ENCODE data around the gene ARL15. TPM values are rescaled to one million over a fixed set of nuclear protein-coding genes. Genes with fewer than 3 reads are reported as not detected.

Gene ARL15
- total RNA-seq, 1 experiment from 2014 or later = 6.9 TPM

- Histone ChIP-seq H3K27me3 (ENCODE audit: low read length) (no peaks in the 10 kb centered on the region), H3K9me2 (replicated peaks; ENCODE audit: low read length) (no peaks in the 10 kb centered on the region), H3K9me3 (ENCODE audit: low read length) (no peaks in the 10 kb centered on the region), H3K4me1 (ENCODE audit: insufficient read depth, low read length) (no peaks in the 10 kb centered on the region), H3K9ac (ENCODE audit: low read length) (no peak overlapping the region), H3K36me3 (ENCODE audit: low read depth, low read length) (no peaks in the 10 kb centered on the region), H4K20me1 (ENCODE audit: low read length) (no peaks in the 10 kb centered on the region), H2AFZ (ENCODE audit: low read length) (no peak overlapping the region), H3K27ac (ENCODE audit: low read length) (no peak overlapping the region), H3K4me2 (ENCODE audit: low read length) (no peak overlapping the region), H3K4me3 (ENCODE audit: low read length) (no peak overlapping the region), H3K79me2 (ENCODE audit: low read length) (no peaks in the 10 kb centered on the region), H3F3A (ENCODE audit: low read length, unreplicated experiment) (no peaks in the 10 kb centered on the region)
- POLR2A ChIA-PET (ENCODE audit: unreplicated experiment) = no interaction called here
- TF ChIP-seq, protein P1, sequence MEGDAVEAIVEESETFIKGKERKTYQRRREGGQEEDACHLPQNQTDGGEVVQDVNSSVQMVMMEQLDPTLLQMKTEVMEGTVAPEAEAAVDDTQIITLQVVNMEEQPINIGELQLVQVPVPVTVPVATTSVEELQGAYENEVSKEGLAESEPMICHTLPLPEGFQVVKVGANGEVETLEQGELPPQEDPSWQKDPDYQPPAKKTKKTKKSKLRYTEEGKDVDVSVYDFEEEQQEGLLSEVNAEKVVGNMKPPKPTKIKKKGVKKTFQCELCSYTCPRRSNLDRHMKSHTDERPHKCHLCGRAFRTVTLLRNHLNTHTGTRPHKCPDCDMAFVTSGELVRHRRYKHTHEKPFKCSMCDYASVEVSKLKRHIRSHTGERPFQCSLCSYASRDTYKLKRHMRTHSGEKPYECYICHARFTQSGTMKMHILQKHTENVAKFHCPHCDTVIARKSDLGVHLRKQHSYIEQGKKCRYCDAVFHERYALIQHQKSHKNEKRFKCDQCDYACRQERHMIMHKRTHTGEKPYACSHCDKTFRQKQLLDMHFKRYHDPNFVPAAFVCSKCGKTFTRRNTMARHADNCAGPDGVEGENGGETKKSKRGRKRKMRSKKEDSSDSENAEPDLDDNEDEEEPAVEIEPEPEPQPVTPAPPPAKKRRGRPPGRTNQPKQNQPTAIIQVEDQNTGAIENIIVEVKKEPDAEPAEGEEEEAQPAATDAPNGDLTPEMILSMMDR (conservative IDR thresholded peaks at IDR 0.05; ENCODE audit: low read depth, low read length) = no peak
- no peak for TF ChIP-seq EZH2 (IDR thresholded peaks at IDR 0.05; ENCODE audit: low read length, unreplicated experiment)
- no peak for TF ChIP-seq EZH2phosphoT487 (IDR thresholded peaks at IDR 0.05; ENCODE audit: borderline replicate concordance, low read length)
- no peak for DNase-seq
- CTCF ChIA-PET = no interaction called here
- intact Hi-C loops (cut with micrococcal nuclease) = no loop called here
- BruUV-seq (replicated peaks) = no TSS peak
- ATAC-seq = no peak
Observed at GRCh38 chr5:54109626-54110330, 200.6 kb downstream of the ARL15 start.

GRCh38 chr5:54108136-54108535, 202.2 kb downstream of the ARL15 start:
- POLR2A ChIA-PET (ENCODE audit: unreplicated experiment) = no interaction called here
- Histone ChIP-seq H3K9me2 (replicated peaks; ENCODE audit: low read length) (no peaks in the 10 kb centered on the region), H3K79me2 (ENCODE audit: low read length) (no peaks in the 10 kb centered on the region), H3K4me2 (ENCODE audit: low read length) (no peak overlapping the region), H3K27ac (ENCODE audit: low read length) (no peak overlapping the region), H3K4me1 (ENCODE audit: insufficient read depth, low read length) (no peaks in the 10 kb centered on the region), H3K27me3 (ENCODE audit: low read length) (no peaks in the 10 kb centered on the region), H4K20me1 (ENCODE audit: low read length) (no peaks in the 10 kb centered on the region), H3K4me3 (ENCODE audit: low read length) (no peak overlapping the region), H3K9ac (ENCODE audit: low read length) (no peak overlapping the region), H3F3A (ENCODE audit: low read length, unreplicated experiment) (no peaks in the 10 kb centered on the region), H3K36me3 (ENCODE audit: low read depth, low read length) (no peaks in the 10 kb centered on the region), H3K9me3 (ENCODE audit: low read length) (no peaks in the 10 kb centered on the region), H2AFZ (ENCODE audit: low read length) (no peak overlapping the region)
- DNase-seq (no peak), ATAC-seq (no peak)
- CTCF ChIA-PET = no interaction called here
- BruUV-seq (replicated peaks) = no TSS peak
- TF ChIP-seq EZH2 (IDR thresholded peaks at IDR 0.05; ENCODE audit: low read length, unreplicated experiment) = no peak
- no peak for TF ChIP-seq EZH2phosphoT487 (IDR thresholded peaks at IDR 0.05; ENCODE audit: borderline replicate concordance, low read length)
- TF ChIP-seq, protein P1 (conservative IDR thresholded peaks at IDR 0.05; ENCODE audit: low read depth, low read length) = no peak
- intact Hi-C loops (cut with micrococcal nuclease) = no loop called here

- Histone ChIP-seq H3K27ac (ENCODE audit: low read length) (no peak overlapping the region), H3K4me3 (ENCODE audit: low read length) (no peak overlapping the region), H3K79me2 (ENCODE audit: low read length) (no peaks in the 10 kb centered on the region), H3K9ac (ENCODE audit: low read length) (no peak overlapping the region), H3K9me3 (ENCODE audit: low read length) (no peaks in the 10 kb centered on the region), H3K4me1 (ENCODE audit: insufficient read depth, low read length) (peaks cover 4% of the 10 kb centered on the region; the same call in 1 of the 2 replicates), H3F3A (ENCODE audit: low read length, unreplicated experiment) (no peaks in the 10 kb centered on the region), H3K36me3 (ENCODE audit: low read depth, low read length) (no peaks in the 10 kb centered on the region), H3K27me3 (ENCODE audit: low read length) (no peaks in the 10 kb centered on the region), H3K9me2 (replicated peaks; ENCODE audit: low read length) (no peaks in the 10 kb centered on the region), H2AFZ (ENCODE audit: low read length) (no peak overlapping the region), H3K4me2 (ENCODE audit: low read length) (no peak overlapping the region), H4K20me1 (ENCODE audit: low read length) (no peaks in the 10 kb centered on the region)
- ATAC-seq (no peak), DNase-seq (no peak)
- no TSS peak for BruUV-seq (replicated peaks)
- TF ChIP-seq, protein P1 (conservative IDR thresholded peaks at IDR 0.05; ENCODE audit: low read depth, low read length) = no peak
- no peak for TF ChIP-seq EZH2 (IDR thresholded peaks at IDR 0.05; ENCODE audit: low read length, unreplicated experiment)
- TF ChIP-seq EZH2phosphoT487 (IDR thresholded peaks at IDR 0.05; ENCODE audit: borderline replicate concordance, low read length) = no peak
- POLR2A ChIA-PET (ENCODE audit: unreplicated experiment) = no interaction called here
- CTCF ChIA-PET = no interaction called here
- intact Hi-C loops (cut with micrococcal nuclease) = no loop called here
Observed at GRCh38 chr5:54103871-54104270, 206.5 kb downstream of the ARL15 start.

All from PC-3 (cell line).